GM12878 (cell line): Measurements from ENCODE around the gene LY6G5B. TPM values are rescaled to one million over a fixed set of nuclear protein-coding genes. Genes with fewer than 3 reads are reported as not detected.

Experiments used
- BCL11A ChIP-seq: IDR thresholded peaks from 2 replicates; pipeline ENCODE4 v1.6.1; 2011; ENCODE audit warnings: low read depth, low read length
- BMI1 ChIP-seq: fragments of 450-650 bp; IDR thresholded peaks from 2 replicates; pipeline ENCODE4 v1.6.1; 2016; ENCODE audit warnings: mild to moderate bottlenecking, moderate library complexity, borderline replicate concordance
- CHD2 ChIP-seq: IDR thresholded peaks from 2 replicates; pipeline ENCODE4 v1.6.1; 2011; ENCODE audit warnings: low read depth, low read length, improper control_type of control experiment, borderline replicate concordance
- EZH2 ChIP-seq: IDR thresholded peaks from 2 replicates; pipeline ENCODE4 v1.6.1; 2012; ENCODE audit warnings: low read depth, mild to moderate bottlenecking, control low read depth, inconsistent platforms, low read length, borderline replicate concordance; ENCODE audit not compliant: control insufficient read depth
- HDAC2 ChIP-seq: fragments of 200-600 bp; sonication (generic); IDR thresholded peaks from 2 replicates; pipeline ENCODE4 v1.6.1; 2017
- HDGF ChIP-seq: fragments of 450-650 bp; IDR thresholded peaks from 2 replicates; pipeline ENCODE4 v1.6.1; 2016; ENCODE audit warnings: antibody characterized with exemption
- IRF3 ChIP-seq: fragments of 450-650 bp; IDR thresholded peaks from 2 replicates; pipeline ENCODE4 v1.6.1; 2014; ENCODE audit warnings: mild to moderate bottlenecking
- MLLT1 ChIP-seq: fragments of 450-650 bp; IDR thresholded peaks from 2 replicates; pipeline ENCODE4 v1.6.1; 2016; ENCODE audit warnings: mild to moderate bottlenecking
- MTA3 ChIP-seq: IDR thresholded peaks from 2 replicates; pipeline ENCODE4 v1.6.1; 2012; ENCODE audit warnings: low read length, inconsistent platforms, borderline replicate concordance
- MYB ChIP-seq: fragments of 150-350 bp; IDR thresholded peaks from 2 replicates; pipeline ENCODE4 v1.6.1; 2014; ENCODE audit warnings: mild to moderate bottlenecking, low read depth, low read length, borderline replicate concordance
- NBN ChIP-seq: fragments of 450-650 bp; IDR thresholded peaks from 2 replicates; pipeline ENCODE4 v1.6.1; 2016
- NR2C1 ChIP-seq: fragments of 450-650 bp; IDR thresholded peaks from 2 replicates; pipeline ENCODE4 v1.6.1; 2017; ENCODE audit warnings: antibody characterized with exemption, mild to moderate bottlenecking, moderate library complexity
- NR2C2 ChIP-seq: IDR thresholded peaks from 2 replicates; pipeline ENCODE4 v1.6.1; 2011; ENCODE audit warnings: borderline replicate concordance, low read depth; ENCODE audit not compliant: control insufficient read depth, insufficient read length
- RAD51 ChIP-seq: fragments of 450-650 bp; IDR thresholded peaks from 2 replicates; pipeline ENCODE4 v1.6.1; 2016; ENCODE audit warnings: moderate library complexity, mild to moderate bottlenecking, inconsistent platforms
- RCOR1 ChIP-seq: conservative IDR thresholded peaks from 2 replicates; pipeline ENCODE4 v1.6.1; 2012; ENCODE audit warnings: low read depth, low read length, improper control_type of control experiment
- RELA ChIP-seq: fragments of 450-650 bp; IDR thresholded peaks from 2 replicates; pipeline ENCODE4 v1.8.0; 2014; ENCODE audit warnings: borderline replicate concordance; ENCODE audit not compliant: partially characterized antibody
- RELB ChIP-seq: fragments of 450-650 bp; IDR thresholded peaks from 2 replicates; pipeline ENCODE4 v1.6.1; 2017; ENCODE audit warnings: low read depth, mild to moderate bottlenecking, moderate library complexity
- SMAD5 ChIP-seq: IDR thresholded peaks from 2 replicates; pipeline ENCODE4 v1.6.1; 2016; ENCODE audit warnings: antibody characterized with exemption, low read depth
- SREBF1 ChIP-seq: IDR thresholded peaks from 2 replicates; pipeline ENCODE4 v1.6.1; 2012; ENCODE audit warnings: mild to moderate bottlenecking, low read length
- SREBF2 ChIP-seq: IDR thresholded peaks from 2 replicates; pipeline ENCODE4 v1.6.1; 2012; ENCODE audit warnings: mild to moderate bottlenecking, low read length
- TBL1XR1 ChIP-seq: IDR thresholded peaks from 2 replicates; pipeline ENCODE4 v1.6.1; 2012; ENCODE audit warnings: low read depth, low read length, improper control_type of control experiment
- TCF7 ChIP-seq: IDR thresholded peaks from 2 replicates; pipeline ENCODE4 v1.6.1; 2014; ENCODE audit warnings: antibody characterized with exemption, borderline replicate concordance
- ZBTB4 ChIP-seq: fragments of 450-650 bp; formaldehyde crosslinking; IDR thresholded peaks from 2 replicates; pipeline ENCODE4 v1.4.0; 2022; ENCODE audit warnings: mild to moderate bottlenecking, moderate library complexity
- polyA plus RNA-seq, 11 experiments: library from polyadenylated mRNA; depleted of rRNA in 4 of 11; unstranded in 6 of 11; stranded (reverse) in 5 of 11; fragments of >200 nt; fragmentation: Nextera tagmentation in 4 of 11; fragmentation: Illumina TruSeq in 1 of 11; extraction: Ambion mirVana in 4 of 11; extraction: Trizol in 1 of 11; gene quantifications; 1 replicate in 1 of 11; 2 replicates in 10 of 11; pipeline versions ENCODE4 v1.2.1 to v1.2.3, GENCODE V29; 2011 to 2016; ENCODE audit warnings: inconsistent platforms in 2 of 11, missing spikeins in 2 of 11, low read depth in 1 of 11
- total RNA-seq, 4 experiments: library from RNA; depleted of rRNA in 3 of 4; stranded (reverse); fragments of >200 nt in 3 of 4; fragmentation: Illumina TruSeq in 1 of 4; extraction: Trizol in 1 of 4; gene quantifications; 2 replicates each; pipeline versions ENCODE4 v1.2.1 to v1.2.3, GENCODE V29; 2013 to 2021

Gene LY6G5B
- total and polyA plus RNA-seq, 10 of the 15 experiments (the other 5 are each of a cell fraction or from before 2014, with no cell fraction given): 3.2 to 16.5 (median 7.5) TPM

- TF ChIP-seq MLLT1: peak; percentile 96
- TF ChIP-seq NR2C2: no peak
- no peak for TF ChIP-seq BMI1
- 0 out of 2 replicates have a peak, but pooled peaks have one; percentile 7 for TF ChIP-seq BCL11A
- TF ChIP-seq RELA: no peak
- peak; percentile 73; the same call in 1 of the 2 replicates for TF ChIP-seq SREBF2
- no peak for TF ChIP-seq TCF7
- no peak for TF ChIP-seq RCOR1
- TF ChIP-seq ZBTB4 (CRISPR knock-in tag): no peak
- peak; percentile 78; the same call in 1 of the 2 replicates for TF ChIP-seq RELB
- no peak for TF ChIP-seq EZH2
- TF ChIP-seq SREBF1: peak; percentile 91
- no peak for TF ChIP-seq MYB
- no peak for TF ChIP-seq HDAC2
- no peak for TF ChIP-seq MTA3
- no peak for TF ChIP-seq IRF3
- no peak for TF ChIP-seq RAD51
- no peak for TF ChIP-seq TBL1XR1
- peak; percentile 76 for TF ChIP-seq NBN
- TF ChIP-seq CHD2: 0 out of 2 replicates have a peak, but pooled peaks have one; percentile 48
- TF ChIP-seq HDGF: no peak
- no peak for TF ChIP-seq NR2C1
- TF ChIP-seq SMAD5: no peak
These were observed 33.3 kb downstream of the LY6G5B start, which contains the start of gene ABHD16A (continued) for GRCh38 chr6:31702819-31703716.
